HG02885 (cell line): ENCODE data around the gene ACBD7.

Source experiments
- ATAC-seq: cut with Tn5 transposase; IDR thresholded peaks from one replicate; pipeline ENCODE4 v1.9.1; 2021; ENCODE audit warnings: mild to moderate bottlenecking; ENCODE audit not compliant: unreplicated experiment, poor library complexity

ACBD7 gene

DNA sequence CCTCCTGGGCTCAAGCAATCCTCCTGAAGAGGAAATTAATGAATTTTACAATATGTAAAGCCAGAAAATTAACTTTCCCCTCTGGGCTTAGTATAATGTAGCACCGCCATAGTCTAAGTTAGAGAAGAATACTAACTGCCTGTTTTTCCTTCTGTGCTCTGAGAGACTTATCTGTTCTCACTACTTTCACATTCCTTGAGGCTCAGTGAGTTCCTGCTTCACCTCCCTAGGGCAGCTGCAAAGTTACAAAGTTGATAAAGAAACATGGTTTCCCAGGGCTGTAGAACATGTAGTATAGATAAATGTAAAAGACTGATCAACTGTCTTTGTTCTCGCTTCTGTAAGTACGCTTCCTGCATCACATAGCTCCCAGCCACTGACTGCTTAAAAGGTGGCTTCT lies 60.8 kb downstream of the ACBD7 start:
- ATAC-seq: no peak
